ENCODE results near the gene PIH1D2.

GRCh38 chr11:112044961-112045360 is 28.9 kb downstream of the PIH1D2 start:
- no peak for TF ChIP-seq CTCF (IDR thresholded peaks at IDR 0.05)
- no peak for TF ChIP-seq POLR2A (IDR thresholded peaks at IDR 0.05)

Measured in lower leg skin (tissue), 3 donors.